ENCODE measurements around the gene MGAT5.

The MGAT5 gene

GRCh38 chr2:134256956-134257355, 3.1 kb downstream of the MGAT5 start:
- no peak for DNase-seq

GRCh38 chr2:134257509-134257908, 3.6 kb downstream of the MGAT5 start:
- no peak for DNase-seq

- no peak for DNase-seq
These were observed 4.3 kb downstream of the MGAT5 start for GRCh38 chr2:134257965-134258683.

- DNase-seq, result no peak
These were observed 5.0 kb downstream of the MGAT5 start for GRCh38 chr2:134258684-134259388.

DNA sequence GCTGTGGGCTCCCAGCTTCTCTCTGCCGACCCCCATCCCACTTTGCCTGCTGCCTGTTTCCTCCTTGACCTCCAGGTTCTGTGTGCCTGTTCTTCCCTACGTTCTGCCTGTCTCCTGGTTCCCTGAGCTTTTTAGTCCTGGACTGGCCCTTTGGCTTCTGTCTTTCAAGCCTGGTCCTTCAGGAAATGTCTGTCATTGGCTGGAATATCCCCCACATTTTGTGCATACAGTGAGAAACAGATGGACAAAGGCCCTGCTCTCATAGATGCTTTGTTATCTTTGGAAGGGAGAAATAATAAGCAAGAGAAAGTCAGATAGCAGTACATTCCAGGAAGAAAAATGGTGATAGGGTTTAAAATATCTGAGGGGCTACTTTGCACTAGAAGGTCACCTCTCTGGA, 5.7 kb downstream of the MGAT5 start:
- DNase-seq, result no peak

- DNase-seq, result no peak
These were observed 6.1 kb downstream of the MGAT5 start for GRCh38 chr2:134259994-134260393.

- no peak for DNase-seq
These were observed 6.8 kb downstream of the MGAT5 start for GRCh38 chr2:134260713-134261112.

GRCh38 chr2:134261398-134262131, 7.7 kb downstream of the MGAT5 start:
- no peak for DNase-seq

- no peak for DNase-seq
These were observed 8.8 kb downstream of the MGAT5 start for GRCh38 chr2:134262684-134263083.

GRCh38 chr2:134268265-134268664, 14.4 kb downstream of the MGAT5 start:
- DNase-seq, result no peak

- no peak for DNase-seq
These were observed 15.4 kb downstream of the MGAT5 start for GRCh38 chr2:134269230-134269629.

DNA sequence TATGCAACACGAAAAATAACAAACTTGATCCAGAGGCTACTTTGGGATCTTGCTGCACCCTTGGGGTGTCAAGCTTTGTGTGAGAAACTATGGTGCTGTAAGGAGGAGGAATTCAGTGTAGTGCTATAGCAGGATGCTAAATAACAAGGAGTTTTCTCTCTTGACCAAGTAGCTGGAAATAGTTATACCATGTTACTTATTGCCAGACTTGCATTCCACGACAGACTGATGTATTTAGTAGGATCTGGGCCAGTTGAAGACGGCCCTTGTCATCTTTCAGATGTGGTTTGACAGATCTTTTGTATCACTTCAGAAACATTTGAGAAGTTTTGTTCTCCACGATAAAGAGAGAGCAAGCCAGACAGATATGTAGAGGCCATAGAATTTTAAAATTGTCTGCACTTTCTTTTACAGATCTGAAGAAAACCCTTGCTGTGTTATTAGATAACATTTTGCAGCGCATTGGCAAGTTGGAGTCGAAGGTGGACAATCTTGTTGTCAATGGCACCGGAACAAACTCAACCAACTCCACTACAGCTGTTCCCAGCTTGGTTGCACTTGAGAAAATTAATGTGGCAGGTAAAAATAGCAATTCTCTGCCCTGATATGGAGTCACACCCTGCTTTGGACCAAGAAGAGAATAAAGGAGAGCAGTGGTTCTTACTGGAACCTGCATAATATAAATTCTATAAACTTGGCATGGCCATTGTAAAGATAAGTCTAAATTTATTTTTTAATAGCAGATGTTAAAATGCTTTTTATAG, 16.3 kb downstream of the MGAT5 start:
- no peak for DNase-seq

DNA sequence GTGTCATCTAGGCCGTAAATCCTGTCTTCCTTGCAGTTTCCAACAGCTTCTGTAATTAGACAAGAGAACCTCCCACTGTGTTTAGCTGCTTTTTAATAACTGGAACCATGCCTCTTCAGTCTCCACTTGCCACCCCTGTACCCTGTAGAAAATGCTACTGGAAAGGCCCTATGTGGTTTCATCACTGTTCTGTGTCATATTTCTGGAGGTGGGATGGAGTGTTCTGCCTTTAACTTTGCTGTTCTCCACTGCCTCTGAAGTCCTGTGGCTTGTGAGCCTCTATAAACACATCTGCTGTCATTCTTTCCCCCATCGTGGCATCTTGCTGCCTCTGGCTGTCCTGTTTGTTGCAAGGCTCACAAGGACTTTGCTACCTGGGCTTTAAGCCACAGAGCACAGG, 17.9 kb downstream of the MGAT5 start:
- peak; percentile 18 for DNase-seq

DNA sequence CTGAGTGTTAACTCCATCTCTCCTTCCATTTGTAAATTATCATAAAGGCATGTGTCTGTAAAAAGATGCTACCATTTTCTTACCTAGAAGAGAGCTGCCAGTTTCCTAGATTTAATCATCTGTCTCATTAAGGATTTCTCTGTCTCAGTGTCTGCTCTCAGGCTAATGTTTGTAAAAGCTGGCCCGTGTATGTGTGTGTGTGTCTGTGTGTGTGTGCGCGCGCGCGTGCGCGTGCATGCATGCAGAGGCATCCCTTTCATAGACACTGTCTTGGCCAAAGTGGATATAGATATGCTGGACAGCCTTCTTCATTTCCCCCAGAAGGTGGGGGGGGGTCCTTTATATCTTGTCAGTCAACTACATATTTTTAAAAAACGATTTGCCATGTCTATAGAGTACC, 18.9 kb downstream of the MGAT5 start:
- DNase-seq, result no peak

GRCh38 chr2:134273256-134273983, 19.5 kb downstream of the MGAT5 start:
- no peak for DNase-seq

DNA sequence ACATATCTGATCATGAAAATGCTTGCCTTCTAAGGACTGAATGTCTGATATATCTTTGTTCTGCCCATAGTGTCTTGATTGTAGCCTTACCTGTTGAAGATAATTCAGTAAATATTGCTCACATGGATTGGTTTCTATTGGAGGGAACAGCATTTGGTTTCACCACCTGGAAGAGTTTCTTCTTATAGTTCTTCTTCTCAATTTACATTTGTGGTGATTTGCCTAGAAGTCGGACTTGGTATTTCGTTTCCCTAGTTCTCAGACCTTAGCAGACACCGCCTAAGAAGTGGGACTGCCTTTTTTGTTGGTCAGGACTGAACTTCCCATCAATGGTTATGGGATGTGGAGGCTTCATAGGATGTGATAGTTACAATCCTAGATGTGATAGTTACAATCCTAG, 20.2 kb downstream of the MGAT5 start:
- DNase-seq, result no peak

DNA sequence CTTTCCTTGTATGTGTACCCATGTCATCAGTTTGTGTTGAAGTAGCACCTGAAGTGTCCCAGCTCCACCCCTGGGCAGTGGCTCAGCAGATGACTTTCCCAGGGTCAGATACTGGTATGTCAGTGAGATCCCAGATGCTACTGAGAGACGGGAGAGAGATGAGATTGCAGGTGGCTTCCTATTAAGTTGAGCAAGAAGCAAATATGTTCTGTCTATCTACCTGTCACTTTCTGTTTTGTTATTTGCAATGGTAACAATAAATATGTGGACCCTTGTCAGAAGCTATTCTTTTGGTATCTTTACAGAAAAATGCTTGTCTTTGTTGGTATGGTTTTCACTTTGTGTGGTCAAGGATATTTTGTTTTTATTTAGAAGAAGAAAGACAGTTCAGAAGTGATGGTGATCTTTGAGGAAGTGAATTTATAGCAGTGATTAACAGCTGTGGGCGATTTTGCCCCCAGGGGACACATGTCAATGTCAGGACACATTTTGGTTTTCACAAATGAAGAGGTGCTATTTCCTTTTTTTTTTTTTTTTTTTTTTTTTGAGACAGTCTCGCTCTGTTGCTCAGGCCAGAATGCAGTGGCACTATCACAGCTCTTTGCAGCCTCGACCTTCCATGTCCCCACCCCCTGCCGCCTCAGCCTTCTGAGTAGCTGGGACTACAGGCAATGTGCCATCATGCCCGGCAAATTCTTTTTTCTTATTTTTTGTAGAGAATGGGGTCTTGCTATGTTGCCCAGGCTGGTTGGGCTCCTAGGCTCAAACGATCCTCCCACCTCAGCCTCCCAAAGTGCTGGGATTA, 21.4 kb downstream of the MGAT5 start:
- no peak for DNase-seq

DNA sequence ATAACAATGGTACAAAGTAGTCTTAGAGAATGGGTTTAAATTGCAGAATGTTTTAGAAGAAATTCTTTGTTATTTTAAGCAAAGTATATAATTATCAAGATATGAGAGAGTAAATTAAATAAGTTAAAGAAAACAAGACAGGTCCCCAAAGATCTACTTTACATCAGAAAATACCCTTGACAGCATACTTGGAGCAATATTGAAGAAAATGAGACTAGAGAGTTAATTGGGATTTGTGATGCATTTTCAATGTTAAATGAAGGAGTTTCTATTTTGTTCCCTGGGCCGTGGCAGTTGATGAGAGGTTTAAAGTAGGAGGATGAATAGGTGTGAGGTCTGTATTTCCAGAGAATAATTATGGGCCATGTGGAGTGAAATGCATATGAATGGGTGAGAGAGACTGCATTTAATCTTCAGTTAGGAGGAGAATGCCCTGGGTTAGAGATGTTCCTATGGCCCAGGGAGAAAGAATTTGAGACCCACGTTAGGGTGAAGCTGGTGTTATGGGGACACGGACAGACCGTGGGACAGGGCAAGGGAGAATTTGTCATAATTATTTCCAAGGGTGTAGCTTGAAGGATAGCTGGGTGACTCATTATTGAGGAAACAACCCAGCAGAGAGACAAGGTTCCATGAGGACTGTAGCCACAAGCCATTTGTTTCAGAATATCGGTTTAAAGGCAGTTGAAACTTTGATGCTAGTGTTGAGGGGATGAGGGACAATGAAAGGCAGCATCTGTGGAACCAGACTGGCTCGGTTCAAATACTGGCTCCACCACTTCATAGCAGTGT, 22.7 kb downstream of the MGAT5 start:
- no peak for DNase-seq

- DNase-seq, result no peak
These were observed 23.4 kb downstream of the MGAT5 start for GRCh38 chr2:134277223-134277622.

GRCh38 chr2:134278553-134278952, 24.7 kb downstream of the MGAT5 start:
- no peak for DNase-seq

GRCh38 chr2:134279417-134279816, 25.5 kb downstream of the MGAT5 start:
- no peak for DNase-seq
